Medulla oblongata (tissue), 1 donor: Measurements from ENCODE around the gene RNF144A.

ENCODE experiments used
- DNase-seq: peaks from one replicate; pipeline ENCODE4 v3.0.0-alpha.2; 2015; ENCODE audit errors: extremely low spot score

The RNF144A gene

DNA sequence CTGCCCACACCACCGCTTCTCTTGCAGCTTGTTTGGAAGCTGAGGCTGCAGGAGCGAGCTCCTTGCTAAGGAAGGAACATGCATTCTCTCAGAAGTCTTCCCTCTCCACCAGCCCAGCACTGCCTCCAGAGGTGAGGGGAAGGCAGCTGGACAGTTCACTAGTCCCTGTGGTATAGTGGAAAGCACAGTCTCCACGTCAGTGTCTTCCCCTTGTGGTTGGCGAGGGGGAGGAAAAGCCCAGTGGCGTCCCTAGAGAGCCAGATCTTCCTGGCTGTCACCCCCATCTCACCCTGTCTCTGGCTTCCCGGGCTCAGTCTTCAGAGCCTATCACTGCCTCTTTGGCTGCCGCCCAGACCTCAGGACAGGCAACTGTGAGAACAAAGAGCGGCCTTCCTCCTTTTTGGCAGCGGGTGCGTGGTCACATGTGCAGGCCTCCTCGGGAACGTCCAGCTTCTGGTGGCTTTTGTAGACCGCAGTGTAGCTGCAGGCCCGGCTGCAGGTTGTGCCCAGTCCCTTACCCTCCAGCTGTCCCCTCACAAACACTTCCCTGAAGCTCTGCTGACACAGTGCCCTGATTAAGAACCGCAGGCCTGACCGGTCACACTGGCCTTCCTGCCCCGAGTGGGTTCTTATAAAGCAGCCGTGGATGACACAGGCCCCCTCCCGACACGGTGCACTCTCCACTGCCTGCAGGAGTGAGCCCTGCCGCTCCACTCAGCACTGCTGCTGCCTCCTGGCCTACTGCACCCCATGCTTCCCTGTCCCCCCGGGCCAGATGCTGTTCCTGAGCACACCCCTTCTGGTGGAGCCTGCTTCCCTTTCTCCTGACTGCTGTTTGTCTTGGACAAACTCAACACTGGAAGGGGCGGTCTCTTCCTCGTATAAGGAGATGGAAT is 90.9 kb downstream of the RNF144A start:
- peak; percentile 95 for DNase-seq

DNA sequence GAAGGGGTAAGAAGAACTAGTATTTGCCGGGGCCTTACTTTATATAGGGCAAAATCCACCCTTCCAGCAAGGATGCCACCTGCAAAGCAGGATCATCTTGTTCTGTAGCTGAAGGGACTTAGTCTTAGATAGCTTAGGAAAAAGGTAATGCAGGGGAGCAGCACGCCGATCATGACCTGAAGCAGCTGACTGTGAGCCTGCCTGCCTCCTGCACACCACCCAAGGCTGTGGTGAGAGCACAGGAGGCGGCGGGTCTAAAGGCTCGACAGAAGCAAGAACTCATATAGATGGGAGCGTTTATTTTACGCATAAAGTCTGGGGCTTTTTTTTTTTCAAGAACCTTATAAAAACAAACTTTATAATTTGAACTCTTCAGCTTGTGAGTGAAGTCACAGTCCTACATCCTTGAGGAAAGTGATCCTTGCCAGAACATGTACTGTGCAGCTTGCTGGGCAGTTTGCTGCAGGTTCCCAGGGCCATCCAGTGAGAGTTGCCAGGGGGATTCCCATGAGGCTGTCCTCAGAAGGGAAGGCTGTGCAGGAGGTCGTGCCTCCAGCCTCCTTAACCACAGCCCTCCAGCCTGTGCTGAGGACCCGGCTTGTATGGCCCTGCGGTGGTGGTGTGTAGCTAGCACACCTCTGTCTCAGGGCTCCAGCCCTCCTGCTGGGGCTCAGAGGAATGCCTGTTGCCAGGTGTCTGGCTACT is 92.1 kb downstream of the RNF144A start:
- DNase-seq = no peak

- no peak for DNase-seq
Measured at GRCh38 chr2:7010391-7011054, 93.3 kb downstream of the RNF144A start.

DNA sequence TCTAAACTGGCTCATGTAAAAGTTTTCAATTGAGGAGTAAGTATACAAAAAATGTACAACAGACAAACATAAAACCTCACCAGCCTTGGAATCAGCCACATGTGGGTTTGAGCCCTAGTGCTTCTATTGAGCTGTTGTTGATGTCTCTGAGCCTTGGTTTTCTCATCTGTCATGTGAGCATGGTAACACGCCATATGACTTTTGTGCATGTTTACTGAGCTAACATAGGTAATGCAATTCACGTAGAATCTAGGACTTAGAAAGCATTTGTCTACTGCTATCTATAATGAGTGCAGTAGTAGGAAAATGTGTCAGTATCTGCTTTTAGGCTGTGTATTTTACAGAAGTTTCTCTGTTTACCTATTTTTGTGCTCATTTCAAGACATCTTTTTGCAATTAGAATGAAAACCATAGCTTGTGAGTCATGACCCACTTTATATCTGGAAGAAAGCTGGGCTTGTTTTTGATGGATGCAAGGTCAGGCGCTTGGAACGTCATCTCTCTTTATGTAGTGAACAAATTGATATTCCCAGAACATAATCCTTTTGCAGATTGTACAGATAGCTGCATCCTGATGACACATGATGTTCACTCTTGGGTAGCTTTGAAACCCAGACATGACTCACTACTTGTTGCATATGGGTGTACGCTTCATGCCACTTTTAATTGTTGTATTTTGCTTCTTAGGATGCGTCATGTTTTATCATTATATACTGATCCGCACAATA is 94.3 kb downstream of the RNF144A start:
- no peak for DNase-seq

DNA sequence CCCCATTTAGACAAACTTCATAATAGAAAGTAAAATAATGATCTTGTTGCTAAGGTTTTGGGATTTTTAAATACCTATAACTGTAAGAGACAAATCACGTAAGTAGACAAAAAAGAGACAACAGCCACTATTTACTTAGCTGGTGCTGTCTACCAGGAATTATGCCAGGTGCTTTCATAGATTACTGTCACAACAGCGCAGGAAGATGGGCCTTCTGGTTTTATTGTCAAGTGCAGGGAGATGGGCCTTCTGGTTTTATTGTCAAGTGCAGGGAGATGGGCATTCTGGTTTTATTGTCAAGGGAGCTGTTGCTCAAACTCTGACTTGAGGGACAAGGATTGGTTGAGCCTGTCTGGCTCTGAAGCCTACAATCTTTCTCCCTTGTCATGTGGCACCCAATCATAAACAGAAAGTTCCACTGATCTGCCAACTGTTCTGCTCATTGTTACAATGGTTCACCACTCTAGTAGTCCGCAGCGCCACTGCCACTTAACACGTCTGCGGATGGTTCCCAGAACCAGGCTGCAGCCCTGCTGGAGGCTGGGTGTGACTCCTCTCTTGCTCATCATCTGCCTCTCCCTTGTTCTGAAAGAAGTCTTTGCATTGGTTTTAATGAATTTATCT is 95.0 kb downstream of the RNF144A start:
- peak; percentile 60 for DNase-seq

DNA sequence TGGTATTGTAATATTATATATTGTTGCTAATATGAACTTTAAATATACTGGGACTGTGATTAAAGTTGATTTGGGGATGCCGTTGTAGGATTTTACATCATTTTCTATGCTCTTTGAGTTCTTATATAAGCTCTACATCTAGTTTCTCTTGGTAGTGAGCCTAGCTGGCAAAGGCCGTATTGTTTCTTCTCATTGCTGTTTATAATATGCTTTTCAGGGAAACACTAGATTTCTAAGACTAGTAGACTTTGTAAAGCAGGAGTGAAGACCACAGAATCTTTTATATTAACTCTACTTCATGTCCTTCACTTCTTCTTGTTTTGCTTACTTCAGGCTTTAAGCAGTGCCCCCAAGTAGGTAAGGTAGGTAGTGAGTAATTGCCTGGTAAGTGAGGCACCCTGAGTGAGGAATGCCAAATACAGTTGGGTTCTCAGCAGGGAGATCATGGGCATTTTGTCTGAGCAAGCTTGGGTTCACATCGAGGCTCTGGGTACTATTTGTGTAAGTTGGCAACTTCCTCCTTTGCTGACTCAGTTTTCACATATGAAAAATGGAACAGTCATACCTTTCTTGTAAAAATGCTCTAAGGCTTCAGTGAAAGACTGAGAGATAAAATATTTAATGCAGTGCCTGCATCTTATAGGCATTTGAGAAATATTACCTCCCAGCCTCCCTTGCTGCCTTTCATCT is 96.4 kb downstream of the RNF144A start:
- no peak for DNase-seq

DNA sequence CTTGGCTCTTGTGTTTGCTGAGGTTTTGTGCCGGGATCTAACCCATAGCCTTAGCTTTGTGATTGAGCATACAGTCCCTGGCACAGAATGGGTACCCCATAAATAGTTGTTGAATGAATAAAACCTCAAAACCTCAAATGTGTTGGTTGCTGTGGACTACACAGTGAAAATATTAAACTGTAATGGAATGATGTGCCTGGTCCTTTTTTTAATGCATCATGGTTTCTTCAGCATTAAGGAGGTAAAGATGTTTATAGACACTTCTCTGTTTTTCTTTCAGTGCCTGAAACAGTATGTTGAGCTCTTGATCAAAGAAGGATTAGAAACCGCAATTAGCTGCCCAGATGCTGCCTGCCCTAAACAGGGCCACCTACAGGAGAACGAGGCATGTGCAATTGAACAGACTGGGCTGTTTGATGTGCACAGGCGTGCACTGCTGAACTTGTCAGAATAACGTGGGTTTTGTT is 97.0 kb downstream of the RNF144A start:
- DNase-seq = peak; percentile 81

GRCh38 chr2:7015007-7015950 is 98.1 kb downstream of the RNF144A start:
- DNase-seq = no peak

DNA sequence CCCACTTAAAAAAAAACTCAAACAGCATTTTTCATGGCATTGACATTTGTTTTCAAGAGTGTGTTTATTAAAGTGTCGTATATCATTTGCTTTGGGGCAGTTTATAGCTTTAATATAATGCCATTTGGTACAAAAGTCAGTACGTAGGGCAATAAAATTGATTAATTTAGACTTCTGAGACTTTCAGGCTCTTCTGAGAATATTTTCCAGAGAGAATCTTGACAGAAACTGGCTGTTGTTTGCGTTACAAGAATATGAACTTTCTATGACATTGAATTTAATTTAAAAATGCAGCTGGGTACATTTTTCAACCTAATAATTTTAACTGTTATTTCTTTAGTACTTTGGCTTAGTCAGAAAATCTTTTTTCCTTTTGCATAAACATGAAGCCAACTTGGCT is 98.9 kb downstream of the RNF144A start:
- no peak for DNase-seq

GRCh38 chr2:7016601-7017211 is 99.5 kb downstream of the RNF144A start:
- no peak for DNase-seq

DNA sequence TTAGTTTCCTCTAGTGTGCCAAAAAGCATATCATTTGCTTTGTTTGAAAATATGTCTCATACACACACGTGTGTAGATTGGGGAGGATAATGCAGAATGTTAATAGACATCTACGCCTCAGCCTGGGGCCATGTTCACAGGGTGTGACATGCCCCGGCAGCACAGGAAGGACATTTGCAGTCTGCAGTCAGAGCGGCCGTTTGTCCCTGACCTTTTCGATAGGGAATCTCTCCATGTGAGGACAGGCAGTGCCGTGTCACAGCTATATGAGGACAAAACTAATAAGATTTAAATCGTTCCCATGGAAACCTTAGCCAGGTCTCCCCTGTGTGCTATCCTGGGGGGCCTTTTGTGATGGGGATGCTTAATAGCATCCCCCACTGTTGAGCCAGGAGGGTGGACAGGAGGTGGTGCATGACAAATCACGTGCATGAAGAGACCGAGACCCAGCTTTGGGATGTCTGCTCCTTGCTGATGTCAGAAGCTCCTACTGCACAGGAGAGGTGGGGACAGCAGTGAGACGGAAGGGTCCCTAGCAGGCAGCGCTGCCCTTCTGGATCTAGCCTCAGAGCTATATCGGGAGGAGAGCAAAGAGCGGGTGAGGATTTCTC is 100.6 kb downstream of the RNF144A start:
- no peak for DNase-seq

- no peak for DNase-seq
Measured at GRCh38 chr2:7018282-7018701, 101.1 kb downstream of the RNF144A start.

- DNase-seq = no peak
Measured at GRCh38 chr2:7018767-7019166, 101.6 kb downstream of the RNF144A start.

DNA sequence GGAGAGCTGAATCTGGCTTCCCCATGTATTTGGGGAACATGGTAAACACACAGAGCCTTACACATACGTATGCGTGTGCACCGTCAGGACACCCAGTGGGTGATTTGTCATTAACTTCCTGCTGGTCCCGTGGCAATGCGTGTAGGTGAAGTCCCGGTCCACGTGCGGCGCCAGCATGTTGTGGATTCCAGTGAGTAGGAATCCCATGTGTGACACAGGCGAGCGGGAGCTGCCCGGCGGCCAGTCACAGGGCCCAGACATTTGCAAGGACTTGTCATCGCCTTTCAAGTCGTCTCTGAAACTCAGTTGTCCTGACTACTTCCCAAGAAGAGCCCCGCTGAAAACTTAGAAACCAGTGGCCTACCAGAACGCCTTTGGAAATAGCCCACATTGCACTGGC is 102.0 kb downstream of the RNF144A start:
- no peak for DNase-seq

GRCh38 chr2:7020059-7020458 is 102.8 kb downstream of the RNF144A start:
- no peak for DNase-seq

DNA sequence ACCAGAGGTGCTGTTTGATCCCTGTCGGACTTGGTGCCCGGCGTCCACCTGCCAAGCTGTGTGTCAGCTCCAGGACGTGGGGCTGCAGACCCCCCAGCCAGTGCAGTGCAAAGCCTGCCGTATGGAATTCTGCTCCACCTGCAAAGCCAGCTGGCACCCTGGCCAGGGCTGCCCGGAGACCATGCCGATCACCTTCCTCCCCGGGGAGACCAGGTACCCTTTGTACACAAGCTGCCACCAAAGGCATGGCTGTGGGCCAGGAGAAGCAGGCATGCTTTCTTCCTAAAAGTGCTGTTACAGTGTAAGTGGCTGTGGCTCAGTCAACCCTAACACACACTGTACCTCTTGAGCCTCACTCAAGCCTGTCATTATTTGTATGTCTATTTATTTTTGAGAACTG is 103.3 kb downstream of the RNF144A start:
- DNase-seq = no peak

- no peak for DNase-seq
Measured at GRCh38 chr2:7020939-7021470, 103.8 kb downstream of the RNF144A start.
